HS-27A (cell line): ENCODE measurements around the gene FERMT3.
"Not testable (repeated sequence)": the region's sequence is repeated elsewhere in the genome, so short reads cannot be mapped to it uniquely, and the experiment has no call there.

ENCODE experiments used
- DNase-seq: peaks from one replicate; pipeline ENCODE4 v3.0.0-alpha.2; 2012; ENCODE audit warnings: low read depth, missing footprints

The FERMT3 gene

DNA sequence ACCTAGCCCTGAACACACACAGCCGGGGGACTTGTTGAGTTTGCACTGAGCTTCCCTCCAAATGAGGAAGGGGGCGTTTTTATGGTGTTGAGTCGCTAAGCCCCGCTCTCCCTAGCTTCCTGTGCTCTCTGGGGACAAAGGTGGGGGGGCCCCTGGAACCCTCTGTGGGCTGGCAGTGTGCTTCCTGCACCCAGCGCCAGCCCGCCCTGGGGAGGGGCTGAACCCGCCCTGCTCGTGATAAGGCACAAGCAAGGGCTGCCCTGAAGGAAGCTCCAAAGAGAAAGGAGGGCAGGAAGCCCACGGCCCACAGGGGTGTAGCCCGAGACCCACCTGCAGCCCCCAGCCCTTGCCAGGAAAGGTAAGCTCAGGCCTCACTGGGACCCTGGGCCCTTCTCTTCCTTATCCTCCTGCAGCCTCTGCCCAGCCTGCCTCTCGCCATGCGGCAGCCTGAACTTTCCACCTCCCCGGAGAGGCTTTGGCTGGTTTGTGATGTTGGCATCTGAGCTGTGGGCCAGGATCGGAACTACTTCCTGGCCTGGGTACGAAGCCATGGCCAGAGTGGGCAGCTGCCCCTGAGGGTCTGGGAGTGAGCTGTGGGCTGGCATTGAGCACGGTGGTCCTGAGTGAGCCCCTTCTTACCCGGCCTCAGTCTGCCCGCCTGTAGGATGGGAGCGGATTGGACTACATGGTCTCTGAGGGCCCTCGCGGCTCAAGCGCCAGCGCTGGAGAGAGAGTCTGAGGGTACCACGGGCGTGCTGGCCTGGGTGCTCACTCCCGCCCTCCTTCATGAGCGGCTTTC lies at the start of gene FERMT3:
Gene FERMT3, plus strand, starts transcription at position 265 of the 799 bp plus-strand sequence. CDS start 644 bp downstream, outside the sequence.
- DNase-seq: no peak

DNA sequence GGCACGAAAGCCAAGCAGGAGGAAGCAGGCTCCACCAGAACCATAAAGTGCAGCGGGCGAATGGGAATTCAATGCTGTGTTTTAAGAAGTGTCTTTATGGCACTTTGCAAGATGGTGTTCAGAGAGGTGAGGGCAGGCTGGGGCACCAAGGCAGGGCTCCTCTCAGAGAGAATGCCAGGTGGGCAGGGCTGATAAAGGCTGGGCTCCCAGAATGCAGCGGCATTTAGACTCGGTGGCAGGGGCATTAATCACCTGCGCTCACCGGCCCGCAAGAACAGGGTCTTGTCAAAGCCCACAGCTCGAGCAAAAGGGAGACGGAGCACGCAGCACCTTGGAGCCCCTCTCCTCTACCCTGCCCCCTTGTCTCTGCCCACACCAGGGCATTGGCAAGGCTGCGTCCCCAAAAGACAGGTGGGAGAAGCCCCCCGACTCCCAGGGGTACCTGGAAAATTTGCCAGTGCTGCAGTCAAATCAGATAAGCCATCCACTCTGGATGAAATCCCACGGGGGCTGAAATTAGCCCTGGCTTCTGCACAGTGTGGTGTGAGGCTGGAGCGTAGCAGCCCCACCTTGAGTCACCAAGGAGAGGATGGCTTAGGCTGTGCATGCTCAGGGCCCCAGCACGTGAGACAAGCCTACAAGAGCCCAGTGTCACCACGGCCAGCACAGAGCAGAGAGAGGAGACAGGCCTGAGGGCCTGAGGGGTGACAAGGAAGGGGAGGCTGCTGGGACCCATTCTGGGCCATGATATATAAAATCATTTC lies 48.7 kb upstream of the FERMT3 start:
- no peak for DNase-seq

DNA sequence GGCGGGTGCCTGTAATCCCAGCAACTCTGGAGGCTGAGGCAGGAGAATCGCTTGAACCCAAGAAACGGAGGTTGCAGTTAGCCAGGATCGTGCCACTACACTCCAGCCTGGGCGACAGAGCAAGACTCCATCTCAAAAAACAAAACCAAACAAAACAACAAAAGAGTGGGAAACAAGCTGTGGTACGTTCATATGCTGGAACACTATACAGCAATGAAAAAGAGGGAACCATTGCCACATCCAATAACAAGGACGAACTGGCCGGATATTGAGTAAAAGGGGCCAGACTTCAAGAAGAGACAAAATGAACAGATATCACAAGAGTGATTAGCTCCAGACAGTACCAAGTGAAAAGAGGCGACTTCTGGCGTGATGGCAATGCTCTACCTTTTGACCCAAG lies 45.5 kb upstream of the FERMT3 start:
- no peak for DNase-seq

DNA sequence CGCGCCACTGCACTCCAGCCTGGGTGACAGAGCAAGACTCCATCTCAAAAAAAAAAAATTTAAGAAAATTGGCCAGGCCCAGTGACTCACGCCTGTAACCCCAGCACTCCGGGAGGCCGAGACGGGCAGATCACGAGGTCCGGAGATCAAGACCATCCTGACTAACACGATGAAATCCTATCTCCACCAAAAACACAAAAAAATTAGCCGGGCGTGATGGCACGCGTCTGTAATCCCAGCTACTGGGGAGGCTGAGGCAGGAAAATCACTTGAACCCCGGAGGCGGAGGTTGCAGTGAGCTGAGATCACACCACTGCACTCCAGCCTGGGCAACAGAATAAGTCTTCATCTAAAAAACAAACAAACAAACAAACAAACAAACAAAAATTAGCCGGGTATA lies 43.8 kb upstream of the FERMT3 start:
- DNase-seq: not testable (repeated sequence)

DNA sequence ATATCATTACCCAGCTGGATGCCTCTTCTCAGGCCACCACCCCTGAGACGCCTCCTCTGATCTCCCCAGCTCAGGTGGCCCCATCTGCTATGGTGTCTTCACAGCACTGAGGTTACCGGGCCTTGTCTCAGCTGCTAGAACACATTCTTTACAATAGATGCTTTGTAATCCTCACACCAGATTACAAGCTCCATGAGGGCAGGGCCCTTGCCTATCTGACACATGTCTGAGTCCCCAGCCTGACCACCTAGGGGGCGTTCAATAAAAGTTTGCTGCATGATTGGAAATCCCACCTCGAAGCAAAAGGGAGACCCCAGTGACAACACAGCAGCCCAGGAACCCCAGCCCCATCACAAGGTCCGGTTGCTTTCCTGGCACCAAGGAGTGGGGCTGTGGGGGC lies 42.6 kb upstream of the FERMT3 start:
- no peak for DNase-seq

DNA sequence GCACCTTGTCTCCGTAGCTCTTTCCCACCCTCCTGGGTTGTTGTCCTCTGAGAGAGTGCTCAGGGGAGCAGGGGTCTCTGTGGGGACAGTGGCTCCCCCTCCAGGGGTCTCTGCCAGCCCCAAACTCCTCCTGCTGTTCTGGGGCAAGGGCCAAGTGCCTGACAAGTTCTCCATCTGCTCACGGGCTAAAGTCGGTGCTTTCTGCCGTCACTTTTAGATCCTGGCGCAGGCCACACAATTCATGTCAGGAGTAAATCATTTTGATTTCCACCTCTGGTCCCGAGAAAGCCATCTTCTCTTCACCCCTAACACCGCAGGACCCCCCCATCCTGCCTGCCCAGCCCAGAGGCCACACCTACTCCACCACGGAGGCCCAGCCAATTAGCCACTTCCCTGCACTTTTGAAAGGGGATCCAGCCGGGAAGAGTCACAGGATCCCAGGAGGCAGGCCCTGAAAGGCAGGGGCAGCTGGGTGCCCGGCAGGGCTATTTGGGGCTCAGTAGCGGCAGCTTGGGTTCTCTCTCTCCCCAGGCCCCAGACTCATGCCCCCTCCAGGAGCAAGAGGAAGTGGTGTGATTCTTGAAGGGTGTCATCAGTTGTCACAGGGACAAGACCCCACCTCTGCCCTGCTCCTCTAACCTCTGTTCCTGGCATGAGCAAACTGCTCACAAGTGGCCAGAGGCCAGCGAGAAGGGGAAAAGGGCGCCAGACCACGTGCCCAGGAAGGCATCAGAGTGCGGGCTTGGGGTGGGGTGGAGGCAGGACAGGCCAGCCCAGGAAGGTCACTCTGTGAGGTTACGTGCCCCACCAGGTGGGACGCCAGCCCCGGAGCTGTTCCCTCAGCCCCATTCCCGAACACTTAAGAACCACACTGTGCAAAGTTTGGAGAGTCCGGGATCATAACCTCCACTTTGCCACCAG lies 41.9 kb upstream of the FERMT3 start:
- no peak for DNase-seq

DNA sequence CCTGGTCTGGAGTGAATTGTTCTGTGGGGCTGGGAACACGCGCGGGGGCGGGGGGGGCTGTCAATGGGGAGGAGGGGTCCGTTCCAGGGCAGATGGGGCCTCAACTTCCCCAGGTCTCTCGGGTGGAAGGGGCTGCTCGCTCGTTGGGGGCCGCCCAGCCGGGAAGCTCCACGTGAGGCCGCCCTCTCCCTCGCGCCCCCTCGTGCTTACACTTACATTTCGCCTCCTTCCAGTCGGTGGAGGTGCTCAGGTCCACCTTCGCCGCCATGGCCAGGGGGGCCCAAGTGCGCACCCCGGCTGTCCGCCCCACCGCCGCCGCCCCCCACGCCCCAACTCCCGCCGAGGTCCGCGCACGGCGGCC lies 41.1 kb upstream of the FERMT3 start:
- no peak for DNase-seq

DNA sequence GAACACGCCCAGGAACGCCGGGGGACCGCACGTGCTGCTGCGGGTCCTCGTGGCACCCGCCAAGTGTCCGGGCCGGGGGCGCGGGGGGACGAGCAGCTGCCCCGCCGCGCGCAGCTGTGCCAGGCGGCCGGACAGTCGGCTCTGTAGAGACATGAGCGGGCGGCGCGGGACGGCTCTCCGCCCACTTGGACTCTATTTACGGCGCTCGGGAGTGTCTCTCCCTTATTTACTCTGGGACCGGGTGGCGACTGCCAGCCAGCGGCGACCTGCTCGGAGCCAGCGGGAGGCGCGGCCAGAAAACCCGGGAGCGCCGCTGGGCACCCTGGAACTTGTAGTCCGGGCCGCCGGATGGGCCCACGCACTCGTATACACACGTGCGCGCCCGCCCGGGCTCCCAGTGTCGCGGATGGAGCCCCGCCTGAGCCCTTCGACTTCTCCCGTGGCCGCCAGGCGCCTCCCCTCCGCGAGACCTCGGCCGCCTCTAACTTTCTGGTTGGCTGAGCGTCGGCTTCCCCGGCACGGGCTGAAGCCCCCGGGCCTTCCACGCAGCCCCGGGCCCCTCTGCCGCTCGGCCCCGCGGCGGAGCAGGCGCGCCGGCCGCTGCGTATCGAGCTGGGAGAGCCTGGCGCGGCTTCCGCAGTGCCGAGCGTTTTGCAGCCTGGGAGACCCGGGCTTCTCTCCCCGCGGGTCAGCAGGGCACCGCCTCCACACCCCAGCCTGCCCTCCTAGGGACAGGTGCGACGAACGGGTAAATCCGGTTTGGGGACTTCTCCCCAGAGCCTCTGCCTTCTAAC lies 40.5 kb upstream of the FERMT3 start, which contains the start of gene MACROD1:
Gene MACROD1, minus strand, starts transcription at position 272 of the 794 bp plus-strand sequence. Its CDS starts 119 bp downstream, at position 153.
- DNase-seq: peak; percentile 66

DNA sequence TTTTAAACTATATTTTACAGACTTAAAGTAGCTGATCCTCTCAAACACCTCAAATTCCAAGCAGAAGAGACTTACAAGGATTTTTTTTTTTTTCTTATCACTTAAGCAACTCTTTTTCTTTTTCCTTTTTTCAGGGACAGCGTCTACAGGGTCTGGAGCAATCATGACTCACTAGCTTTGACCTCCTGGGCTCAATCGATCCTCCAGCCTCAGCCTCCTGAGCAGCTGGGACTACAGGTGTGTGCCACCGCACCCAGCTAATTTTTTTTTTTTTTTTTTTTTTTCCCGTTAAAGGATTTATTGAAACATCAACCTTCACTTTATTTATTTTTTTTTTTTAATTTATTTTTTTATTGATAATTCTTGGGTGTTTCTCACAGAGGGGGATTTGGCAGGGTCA lies 36.1 kb upstream of the FERMT3 start:
- DNase-seq: no peak

DNA sequence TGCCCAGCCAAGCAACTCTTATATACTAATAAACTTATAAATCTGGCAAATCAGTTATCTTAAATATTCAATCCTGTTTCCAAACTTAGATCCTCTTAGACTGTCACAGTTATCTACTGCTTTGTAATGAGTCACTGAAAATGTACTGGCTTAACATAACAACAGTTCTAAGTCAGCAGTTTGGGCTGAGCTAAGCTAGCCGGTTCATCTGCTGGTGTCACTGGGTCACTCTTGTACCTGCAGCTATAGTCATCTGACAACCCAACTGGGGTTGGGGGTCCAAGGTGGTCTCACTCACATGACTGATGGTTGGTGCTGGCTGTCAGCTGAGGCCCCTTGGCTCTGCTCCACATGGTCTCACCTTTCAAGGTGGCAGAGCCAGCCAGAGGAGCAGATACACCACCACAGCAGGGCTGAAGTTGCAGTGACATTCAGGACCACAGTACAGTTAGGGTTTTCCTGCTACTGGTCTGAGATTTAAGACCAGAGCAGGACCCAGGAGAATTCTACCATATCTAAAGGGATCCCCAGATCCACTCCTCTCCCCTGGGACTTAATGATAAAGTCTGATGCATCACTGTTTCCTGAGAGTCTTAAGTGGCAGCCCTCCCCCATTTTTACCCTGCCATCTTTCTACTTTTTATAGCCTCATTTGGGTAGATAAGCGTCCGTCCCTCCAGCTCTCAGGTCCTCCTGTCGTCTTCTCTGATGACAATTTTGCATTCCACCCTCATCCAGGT lies 32.7 kb upstream of the FERMT3 start:
- no peak for DNase-seq

DNA sequence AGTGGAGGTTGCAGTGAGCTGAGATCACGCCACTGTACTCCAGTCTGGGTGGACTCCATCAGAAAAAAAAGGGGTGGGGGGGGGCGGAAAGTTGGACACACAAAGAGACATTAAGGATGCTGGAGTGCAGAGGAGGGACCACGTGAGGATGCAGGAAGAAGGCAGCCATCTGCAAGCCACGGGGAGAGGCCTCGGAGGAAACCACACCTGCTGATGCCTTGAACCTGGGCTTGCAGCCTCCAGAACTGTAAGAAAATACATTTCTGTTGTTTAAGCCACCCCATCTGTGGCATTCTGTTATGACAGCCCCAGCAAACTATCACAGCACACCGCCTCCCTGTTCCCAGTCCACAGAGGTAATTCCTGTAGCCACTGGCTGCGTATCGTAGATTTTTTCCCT lies 29.8 kb upstream of the FERMT3 start:
- DNase-seq: no peak

DNA sequence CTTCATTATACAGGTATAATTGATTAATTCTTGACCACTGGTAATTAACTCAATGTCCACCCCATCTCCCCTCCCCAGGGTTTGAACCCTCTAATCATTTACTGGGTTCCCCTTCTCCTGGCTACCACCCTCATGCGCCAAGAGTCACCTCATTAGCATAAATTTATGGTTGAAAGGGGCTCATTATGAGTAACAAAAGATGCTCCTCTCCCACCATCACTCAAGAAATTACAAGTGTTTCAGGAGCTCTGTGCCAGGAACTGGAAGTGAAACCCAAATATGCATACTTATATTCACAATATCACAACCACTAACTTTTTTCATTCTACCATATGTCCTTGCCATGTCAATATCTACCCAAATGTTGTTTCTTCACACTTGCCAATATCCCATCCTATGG lies 28.3 kb upstream of the FERMT3 start:
- no peak for DNase-seq

DNA sequence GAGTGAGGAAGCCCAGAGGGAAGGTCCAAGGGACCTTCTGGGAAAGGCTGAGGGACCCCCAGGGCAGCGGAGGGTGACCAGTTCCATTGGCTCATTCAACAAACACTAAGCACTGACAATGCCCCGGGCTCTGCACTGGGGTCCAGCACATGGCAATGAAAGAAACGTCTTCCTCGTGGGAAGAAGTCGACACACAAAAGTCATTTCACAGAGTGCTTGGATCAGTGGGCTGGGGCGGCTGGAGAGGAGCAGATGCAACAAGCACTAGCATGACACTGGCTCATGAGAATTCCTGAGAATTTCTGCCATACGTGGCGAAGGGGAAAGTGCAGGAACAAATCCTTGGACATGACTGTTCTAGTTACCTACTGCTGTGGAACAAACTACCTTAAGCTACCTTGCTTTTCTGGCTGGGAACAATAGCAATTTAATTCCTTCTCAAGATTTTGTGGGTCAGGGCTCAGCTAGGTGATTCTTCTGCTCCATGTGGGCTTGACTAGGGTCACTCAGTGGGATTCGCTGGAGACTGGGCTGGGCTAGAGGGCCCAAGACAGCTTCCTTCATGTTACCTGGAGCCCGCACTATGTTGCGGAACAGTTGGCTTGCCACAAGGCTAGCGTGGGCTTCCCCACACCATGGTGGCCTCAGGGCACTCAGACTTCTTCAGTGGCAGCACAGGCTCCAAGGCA lies 27.4 kb upstream of the FERMT3 start:
- DNase-seq: no peak

DNA sequence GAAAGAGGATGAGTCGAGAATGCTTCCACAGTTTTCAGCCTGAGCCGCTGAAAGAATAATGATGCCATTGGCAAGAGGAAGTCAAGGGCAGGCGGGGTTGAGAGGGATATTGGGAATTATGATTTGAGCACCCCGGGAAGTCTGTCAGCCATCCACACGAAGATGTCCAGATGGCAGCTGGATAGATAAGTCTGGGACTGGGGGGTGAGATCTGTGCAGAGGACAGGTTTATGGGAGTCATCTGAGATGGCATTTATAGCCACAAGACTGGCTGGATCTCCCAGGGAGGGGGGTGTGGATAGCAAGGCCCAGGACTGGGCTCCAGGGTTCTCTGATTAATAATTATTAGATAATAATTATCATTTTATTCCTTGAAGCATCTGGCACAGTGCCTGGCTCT lies 25.6 kb upstream of the FERMT3 start:
- DNase-seq: no peak

DNA sequence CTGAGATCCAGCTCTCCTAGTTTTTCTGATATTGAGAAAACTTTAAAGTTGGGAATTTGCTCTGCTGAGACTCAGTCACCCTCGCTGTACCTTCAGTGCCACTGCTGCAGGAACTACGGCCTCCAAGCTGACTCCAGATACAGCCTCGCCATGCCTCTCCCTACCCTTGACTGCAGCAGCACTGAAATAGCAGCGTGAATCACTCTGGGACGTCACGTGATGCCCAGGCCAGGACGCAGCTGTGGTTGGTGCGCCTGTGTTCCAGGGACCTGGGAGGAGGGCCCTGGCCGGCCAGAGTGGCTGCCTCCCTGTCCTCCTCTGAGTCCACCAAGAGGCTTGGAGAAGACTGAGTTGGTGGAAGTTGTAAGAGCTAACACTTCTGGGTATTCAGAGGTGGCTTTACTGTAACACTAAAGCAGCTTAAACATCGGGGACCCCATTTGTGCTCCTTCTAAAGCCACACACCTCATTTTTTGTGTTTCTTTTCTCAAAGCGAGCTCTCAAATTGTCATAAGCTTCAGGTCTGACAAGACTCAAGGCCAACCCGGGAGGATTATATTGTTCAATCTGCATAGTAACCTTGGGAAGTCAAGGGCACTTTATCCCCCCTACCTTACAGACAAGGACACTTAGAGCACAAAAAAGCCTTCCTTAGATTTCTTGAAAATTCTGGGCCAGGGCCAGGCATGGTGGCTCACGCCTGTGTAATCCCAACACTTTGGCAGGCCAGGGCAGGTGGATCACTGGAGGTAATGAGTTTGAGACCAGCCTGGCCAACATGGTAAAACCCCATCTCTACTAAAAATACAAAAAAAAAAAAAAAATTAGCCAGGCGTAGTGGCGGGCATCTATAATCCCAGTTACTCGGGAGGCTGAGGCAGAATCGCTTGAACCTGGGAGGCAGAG lies 24.8 kb upstream of the FERMT3 start:
- peak; percentile 82 for DNase-seq

DNA sequence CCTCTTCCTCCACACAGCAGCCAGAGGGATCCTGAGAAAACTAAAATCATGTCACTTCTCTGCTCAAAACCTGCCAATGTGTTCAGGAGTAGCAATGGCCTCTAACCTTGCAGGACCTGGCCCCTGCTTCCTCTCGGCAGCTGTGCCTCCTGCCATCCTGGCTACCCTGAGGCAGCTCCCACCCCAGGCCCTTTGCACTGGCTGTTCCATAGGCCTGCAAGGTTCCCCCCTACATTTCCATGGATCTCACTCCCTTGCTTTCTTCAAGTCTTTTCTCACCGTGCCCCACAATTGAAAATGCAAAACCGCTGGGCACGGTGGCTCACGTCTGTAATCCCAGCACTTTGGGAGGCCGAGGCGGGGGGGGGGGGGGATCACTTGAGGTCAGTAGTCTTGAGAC lies 22.6 kb upstream of the FERMT3 start:
- DNase-seq: no peak

DNA sequence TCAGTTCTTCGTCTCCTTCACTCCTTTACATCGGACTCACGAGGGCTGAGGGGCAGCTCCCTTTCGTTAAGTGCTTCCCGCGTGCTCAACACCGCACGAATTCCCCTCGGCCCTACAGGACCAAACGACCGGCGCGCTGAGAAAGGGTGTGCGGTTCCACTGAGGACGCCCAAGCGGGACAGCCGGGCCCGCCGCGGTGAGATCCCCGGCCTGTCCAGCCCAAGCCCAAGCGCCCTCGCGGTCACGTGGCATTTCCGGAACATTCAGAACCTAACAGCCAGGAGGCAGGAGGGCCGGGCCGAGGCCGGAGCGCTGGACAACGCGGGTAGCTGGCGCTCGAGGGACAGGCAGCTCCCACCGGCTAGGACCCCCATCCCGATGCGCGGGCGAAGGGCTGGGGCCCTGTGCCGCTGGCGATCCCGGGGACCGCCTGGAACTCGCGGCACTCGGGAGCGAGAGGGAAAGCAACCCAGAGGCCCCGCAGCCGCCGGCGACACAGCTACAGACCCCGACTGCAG lies 21.3 kb upstream of the FERMT3 start:
- DNase-seq: peak; percentile 84

DNA sequence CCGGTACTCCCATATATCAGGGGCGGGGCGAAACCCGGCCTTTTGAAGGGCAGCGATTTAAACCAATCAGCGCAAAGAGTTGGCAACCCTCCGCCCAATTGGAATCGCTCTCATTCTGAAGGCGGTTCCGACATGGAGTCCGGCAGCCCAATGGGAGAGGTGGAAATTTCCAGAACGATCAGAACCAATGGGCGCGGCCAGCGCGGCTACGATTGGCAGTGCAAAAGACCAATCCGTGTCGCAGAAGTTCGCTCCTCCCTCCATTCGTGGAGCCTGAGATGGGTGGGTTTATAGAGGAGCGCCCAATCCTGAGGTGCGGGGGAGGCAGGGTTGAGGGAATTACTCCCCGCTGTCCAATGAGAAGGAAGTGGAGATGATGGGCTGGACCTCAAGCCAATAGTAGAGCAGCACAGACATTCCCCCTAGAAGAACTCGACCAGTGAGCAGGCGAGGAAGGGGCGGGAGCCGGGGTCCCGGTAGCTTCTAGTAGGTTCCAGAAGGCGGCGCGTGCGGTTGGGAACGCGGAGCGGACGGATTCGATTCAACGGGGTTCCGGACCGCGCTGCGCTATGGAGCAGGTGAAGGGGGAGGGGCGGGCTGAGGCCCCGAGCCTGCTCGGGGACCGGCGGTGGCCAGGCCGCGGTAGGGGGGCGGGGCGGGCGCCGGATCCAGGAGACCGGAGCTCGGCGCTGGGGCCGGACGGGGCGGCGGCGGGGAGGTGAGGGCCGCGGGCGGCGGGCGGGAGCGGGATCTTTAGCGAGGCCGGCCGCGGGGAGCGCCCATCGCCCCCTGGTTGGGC lies 20.6 kb upstream of the FERMT3 start, which contains the start of gene STIP1:
Gene STIP1, plus strand, starts transcription at position 479 of the 799 bp plus-strand sequence. Its CDS starts 91 bp downstream, at position 570.
- peak; percentile 100 for DNase-seq
